Pancreas (tissue), 10 donors: Measurements from ENCODE around the gene ZDHHC18. TPM values are rescaled to one million over a fixed set of nuclear protein-coding genes. Genes with fewer than 3 reads are reported as not detected.

ENCODE experiments used
- ATAC-seq, 4 donors: fragments of 200-7000 bp; cut with Tn5 transposase; one replicate each; pipeline versions ENCODE4 v1.8.0 to v1.9.1; 2020; ENCODE audit warnings: mild to moderate bottlenecking in 4 of 4, moderate library complexity in 4 of 4
- DNase-seq, 6 donors: peaks; one replicate each; pipeline ENCODE4 v3.0.0-alpha.2; 2020
- FAIRE-seq: peaks from 2 replicates; lab custom pipeline; 2012; peaks lifted over from hg19 to GRCh38; lab: Jason Lieb, UNC
- H3K27ac ChIP-seq, 4 donors: fragments of 200-600 bp; sonication (generic); 1 replicate in 3 of 4; 2 replicates in 1 of 4; pipeline versions ENCODE4 v1.5.0 to v1.8.0; 2020
- H3K27me3 ChIP-seq, 4 donors: fragments of 200-600 bp; one replicate each; pipeline ENCODE4 v1.8.0; 2021
- H3K36me3 ChIP-seq, 3 donors: fragments of 200-600 bp; sonication (generic) in 1 of 3; one replicate each; pipeline versions ENCODE4 v1.5.0 to v1.8.0; 2020 to 2021
- H3K4me1 ChIP-seq, 3 donors: fragments of 200-600 bp; one replicate each; pipeline ENCODE4 v1.8.0; 2021
- H3K4me3 ChIP-seq, 4 donors: fragments of 200-600 bp; sonication (generic) in 2 of 4; one replicate each; pipeline versions ENCODE4 v1.5.0 to v1.8.0; 2020 to 2021
- H3K9me3 ChIP-seq, 4 donors: fragments of 200-600 bp; one replicate each; pipeline ENCODE4 v1.8.0; 2021
- CTCF ChIP-seq, 4 donors: fragments of 200-600 bp; sonication (generic) in 3 of 4; IDR thresholded peaks; one replicate each; pipeline versions ENCODE4 v1.5.0 to v1.8.0; 2021; ENCODE audit warnings: antibody characterized with exemption in 4 of 4
- WGBS, 2 donors: extraction: QIAGEN DNeasy Blood & Tissue Kit; methylation state at CpG; one replicate each; pipeline ENCODE4 v1.1.7; 2013; 5-methylcytosine and 5-hydroxymethylcytosine counted together
- intact Hi-C, 3 donors: fragments of 100-400 bp; cut with DNase I; formaldehyde crosslinking; loops; one replicate each; pipeline versions ENCODE4 v1.11.1 to v1.14.2; 2022
- polyA plus RNA-seq, 2 donors: library from polyadenylated mRNA; stranded (reverse); fragments of 200-250 nt; gene quantifications; one replicate each; pipeline ENCODE4 v1.2.3, GENCODE V29; 2013
- total RNA-seq, 6 donors: library from RNA; stranded (reverse); fragmentation: NEBNext Ultra II Directional in 4 of 6; extraction: Animal tissue kit (Norgen Biotek cat#: 25700) in 4 of 6; gene quantifications; one replicate each; pipeline versions ENCODE4 v1.2.1 to v1.2.4, GENCODE V29; 2021 to 2023
- donor health status: healthy with polysubstance abuse.
- donor health status: DM: no; HTN: no; CAD: no; lungs with moderate emphysema.
- donor health status: DM: no; HTN: no; CAD: no.
- donor health status: control.
- donor health status: control.
- donor health status: Bipolar disorder and iron deficiency.
- donor health status: DM: yes; HTN: yes; CAD: no.
- donor health status: DM: no; HTN: no; CAD: no.
- donor health status: DM: no; HTN: no; CAD: no.
- donor health status: DM: yes; HTN: yes; CAD: no.

ZDHHC18 gene
- total and polyA plus RNA-seq, 8 donors: 3.4 to 9.9 (median 6.0) TPM

- FAIRE-seq: no peak
- DNase-seq: no peak
- Histone ChIP-seq H3K27me3 (no peaks in the 10 kb centered on the region), H3K36me3 (peaks cover 4 to 34% (median 9%) of the 10 kb centered on the region in 3 donors), H3K4me3 (peak overlapping the region; percentile 82 to 97 (median 94)), H3K27ac (peak overlapping the region; percentile 83 to 96 (median 88)), H3K4me1 (peaks cover 6 to 8% (median 8%) of the 10 kb centered on the region in 3 donors), H3K9me3 (no peaks in the 10 kb centered on the region)
- no peak for TF ChIP-seq CTCF (IDR thresholded peaks at IDR 0.05)
- WGBS, 2 donors: 1% methylated on average over 11 to 12 of the region's 12 CpGs
- ATAC-seq: peak; percentile 33 to 50 (median 42)
- intact Hi-C loops: no loop called here
These were observed 63.9 kb downstream of the ZDHHC18 start for GRCh38 chr1:26890467-26890796.

- Histone ChIP-seq H3K27ac (no peak overlapping the region), H3K27me3 (no peaks in the 10 kb centered on the region), H3K36me3 (peaks cover 0 to 35% (median 6%) of the 10 kb centered on the region in 3 donors), H3K9me3 (no peaks in the 10 kb centered on the region), H3K4me1 (peaks cover 3 to 8% (median 5%) of the 10 kb centered on the region in 3 donors), H3K4me3 (no peak overlapping the region)
- ATAC-seq (no peak), FAIRE-seq (no peak), DNase-seq (no peak)
- TF ChIP-seq CTCF (IDR thresholded peaks at IDR 0.05): no peak
- intact Hi-C loops: no loop called here
- 92 to 93% methylated on average over 13 of the region's 13 CpGs for whole genome bisulfite sequencing, 2 donors
These were observed 67.8 kb downstream of the ZDHHC18 start for GRCh38 chr1:26894263-26894662.

- Histone ChIP-seq H3K9me3 (no peaks in the 10 kb centered on the region), H3K4me3 (no peak overlapping the region), H3K27me3 (no peaks in the 10 kb centered on the region), H3K27ac (no peak overlapping the region), H3K4me1 (peaks cover 7 to 16% (median 11%) of the 10 kb centered on the region in 3 donors), H3K36me3 (peaks cover 0 to 32% (median 6%) of the 10 kb centered on the region in 3 donors)
- intact Hi-C loops: no loop called here
- no peak for FAIRE-seq
- no peak for ATAC-seq
- no peak for DNase-seq
- no peak for TF ChIP-seq CTCF (IDR thresholded peaks at IDR 0.05)
- WGBS, 2 donors: 88 to 92% methylated on average over 9 of the region's 9 CpGs
These were observed 70.9 kb downstream of the ZDHHC18 start for GRCh38 chr1:26897351-26897750.

DNA sequence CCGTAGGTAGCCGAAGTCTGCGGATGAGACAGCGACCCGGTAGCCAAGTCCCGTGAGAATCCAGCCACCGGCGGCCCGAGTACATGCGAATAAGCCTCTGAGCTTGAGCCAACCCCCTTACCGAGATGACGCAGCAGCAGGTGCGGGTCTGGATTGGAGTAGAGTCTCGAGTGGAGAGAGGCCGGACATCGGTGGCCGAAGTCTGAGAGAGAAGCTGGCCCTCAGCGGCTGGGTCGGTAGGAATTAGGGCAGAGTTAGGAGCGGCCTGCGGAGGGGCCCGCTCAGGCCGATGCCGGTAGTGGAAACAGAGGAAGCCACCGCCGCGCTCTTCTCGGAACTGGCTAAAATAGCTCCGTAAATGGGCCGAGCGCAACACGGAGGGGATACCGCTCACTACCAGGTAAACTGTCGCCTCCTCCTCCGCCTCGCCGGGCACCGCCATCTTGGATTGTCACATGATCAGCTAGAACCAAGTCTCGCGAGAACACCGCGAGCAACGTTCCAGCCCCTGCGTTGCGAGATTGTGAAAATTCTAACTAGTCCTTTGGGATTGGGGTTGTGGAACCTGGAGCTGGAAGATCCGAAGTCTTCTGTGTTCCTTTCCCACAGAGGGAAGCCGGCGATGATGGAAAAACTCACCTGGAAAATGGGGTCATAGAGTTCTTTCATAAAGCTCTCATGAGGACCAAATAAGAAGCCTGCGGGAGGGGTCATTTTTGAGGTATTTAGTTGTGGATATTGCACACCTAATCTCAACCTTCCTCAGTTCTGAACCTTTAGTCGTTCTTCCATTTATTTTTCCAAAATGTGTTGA is 73.7 kb downstream of the ZDHHC18 start, which contains the start of gene GPATCH3:
GPATCH3 (minus strand) TSS at position 467 of the 814 bp plus-strand sequence; CDS start at position 442, 25 bp downstream.
- DNase-seq (peak; percentile 88 to 97 (median 92)), FAIRE-seq (no peak), ATAC-seq (peak; percentile 92 to 97 (median 96))
- TF ChIP-seq CTCF (IDR thresholded peaks at IDR 0.05): no peak
- Histone ChIP-seq H3K9me3 (no peaks in the 10 kb centered on the region), H3K4me3 (peak within 1 kb of the TSS; percentile 73 to 92 (median 84)), H3K4me1 (peaks cover 7 to 23% (median 20%) of the 10 kb centered on the region in 3 donors), H3K27ac (peak within 1 kb of the TSS; percentile 35 to 83 (median 64)), H3K27me3 (no peaks in the 10 kb centered on the region), H3K36me3 (peaks cover 0 to 20% (median 6%) of the 10 kb centered on the region in 3 donors)
- intact Hi-C loops: no loop called here
- 0 to 1% methylated on average over 50 of the region's 50 CpGs for WGBS, 2 donors
